OCI-LY3 (cell line): Measurements from ENCODE around the gene NOL6.

Experiments used
- CTCF ChIP-seq: fragments of 200-600, 300-600 bp; sonication (generic); IDR thresholded peaks from 2 replicates; pipeline ENCODE4 v1.5.1; 2014; ENCODE audit warnings: antibody characterized with exemption, low read length, low read depth
- EZH2phosphoT487 ChIP-seq: fragments of 200-600 bp; shearing (Covaris generic); IDR thresholded peaks from 2 replicates; pipeline ENCODE4 v1.6.1; 2018; ENCODE audit warnings: antibody characterized with exemption, mixed run types, low read depth

- TF ChIP-seq CTCF (no peak), EZH2phosphoT487 (no peak)
These were observed 58.7 kb downstream of the NOL6 start for GRCh38 chr9:33414889-33415500.
